HG03571 (cell line): ENCODE data around the gene CLDN24.

Experiments
- ATAC-seq: cut with Tn5 transposase; IDR thresholded peaks from one replicate; pipeline ENCODE4 v1.9.1; 2021; ENCODE audit not compliant: unreplicated experiment

Gene CLDN24

GRCh38 chr4:183322326-183322725 is at the start of gene CLDN24:
TSS of gene CLDN24 (minus strand) at chr4:183322426. CDS start at chr4:183322426, 0 bp downstream.
- ATAC-seq = no peak

- ATAC-seq = no peak
Observed at GRCh38 chr4:183370786-183371185, 48.6 kb upstream of the CLDN24 start.

GRCh38 chr4:183369073-183369472 is 46.8 kb upstream of the CLDN24 start:
- ATAC-seq = no peak

- no peak for ATAC-seq
Observed at GRCh38 chr4:183366206-183366835, 44.1 kb upstream of the CLDN24 start.

GRCh38 chr4:183364025-183364424 is 41.8 kb upstream of the CLDN24 start:
- ATAC-seq = no peak

- ATAC-seq = no peak
Observed at GRCh38 chr4:183362916-183363542, 40.8 kb upstream of the CLDN24 start.

GRCh38 chr4:183362036-183362435 is 39.8 kb upstream of the CLDN24 start:
- ATAC-seq = no peak

- no peak for ATAC-seq
Observed at GRCh38 chr4:183360161-183360919, 38.1 kb upstream of the CLDN24 start.

GRCh38 chr4:183358215-183358755 is 36.1 kb upstream of the CLDN24 start:
- ATAC-seq = no peak

GRCh38 chr4:183356931-183357675 is 34.9 kb upstream of the CLDN24 start:
- no peak for ATAC-seq

GRCh38 chr4:183356173-183356830 is 34.1 kb upstream of the CLDN24 start:
- no peak for ATAC-seq

GRCh38 chr4:183355405-183355804 is 33.2 kb upstream of the CLDN24 start:
- ATAC-seq = no peak

- no peak for ATAC-seq
Observed at GRCh38 chr4:183354219-183354618, 32.0 kb upstream of the CLDN24 start.

GRCh38 chr4:183353557-183353956 is 31.3 kb upstream of the CLDN24 start:
- no peak for ATAC-seq

- no peak for ATAC-seq
Observed at GRCh38 chr4:183352546-183352945, 30.3 kb upstream of the CLDN24 start.

GRCh38 chr4:183350317-183351071 is 28.3 kb upstream of the CLDN24 start:
- no peak for ATAC-seq

- ATAC-seq = no peak
Observed at GRCh38 chr4:183349673-183350072, 27.4 kb upstream of the CLDN24 start.

GRCh38 chr4:183348706-183349659 is 26.8 kb upstream of the CLDN24 start:
- ATAC-seq = no peak

- no peak for ATAC-seq
Observed at GRCh38 chr4:183348136-183348535, 25.9 kb upstream of the CLDN24 start.
